SK-N-SH treated with all-trans-retinoic acid at 6 μM for 48 hours (cell line): ENCODE data around the gene CBX7.

Source experiments
- ISL1 ChIP-seq: fragments of 250-450 bp; sonication (Bioruptor Pico); IDR thresholded peaks from 2 replicates; pipeline ENCODE4 v2.1.2; 2022; ENCODE audit warnings: mild to moderate bottlenecking, moderate library complexity
- ZFP30 ChIP-seq: fragments of 450-650 bp; formaldehyde crosslinking; IDR thresholded peaks from 2 replicates; pipeline ENCODE4 v1.5.0; 2022; ENCODE audit warnings: mild to moderate bottlenecking, moderate library complexity
- ZNF8 ChIP-seq: fragments of 450-650 bp; formaldehyde crosslinking; IDR thresholded peaks from 2 replicates; pipeline ENCODE4 v1.5.0; 2020; ENCODE audit warnings: mild to moderate bottlenecking, moderate library complexity
- TF ChIP-seq, protein P1 (sequence below): fragments of 250-450 bp; sonication (Bioruptor Pico); IDR thresholded peaks from 2 replicates; pipeline ENCODE4 v1.8.0; 2020; ENCODE audit warnings: mild to moderate bottlenecking, moderate library complexity, borderline replicate concordance
- TF ChIP-seq, protein P2 (sequence below): fragments of 250-450 bp; sonication (Bioruptor Pico); IDR thresholded peaks from 2 replicates; pipeline ENCODE4 v1.5.1; 2020; ENCODE audit warnings: low read depth, mild to moderate bottlenecking, moderate library complexity

DNA sequence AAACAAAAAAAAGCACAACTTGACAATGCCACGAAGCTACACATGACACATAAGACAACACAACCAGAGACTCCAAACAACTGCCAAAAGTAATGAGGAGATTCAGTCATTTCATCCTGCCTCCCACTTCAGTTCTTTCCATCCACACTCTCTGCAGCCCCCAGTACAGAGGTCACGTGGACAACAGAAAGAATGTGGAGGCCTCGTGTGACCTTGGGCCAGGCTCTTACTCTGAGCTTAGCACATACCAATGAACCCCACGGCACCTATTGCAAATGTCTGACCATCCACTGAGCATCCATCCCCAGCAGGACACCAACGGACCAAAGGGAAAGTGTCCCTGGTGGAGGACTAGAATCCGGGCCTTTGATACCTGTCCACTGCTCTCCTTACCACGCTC is 12.5 kb downstream of the CBX7 start:
- TF ChIP-seq ISL1 (CRISPR knock-in tag) = no peak
- TF ChIP-seq ZNF8 (CRISPR knock-in tag) = no peak
- TF ChIP-seq, protein P1, sequence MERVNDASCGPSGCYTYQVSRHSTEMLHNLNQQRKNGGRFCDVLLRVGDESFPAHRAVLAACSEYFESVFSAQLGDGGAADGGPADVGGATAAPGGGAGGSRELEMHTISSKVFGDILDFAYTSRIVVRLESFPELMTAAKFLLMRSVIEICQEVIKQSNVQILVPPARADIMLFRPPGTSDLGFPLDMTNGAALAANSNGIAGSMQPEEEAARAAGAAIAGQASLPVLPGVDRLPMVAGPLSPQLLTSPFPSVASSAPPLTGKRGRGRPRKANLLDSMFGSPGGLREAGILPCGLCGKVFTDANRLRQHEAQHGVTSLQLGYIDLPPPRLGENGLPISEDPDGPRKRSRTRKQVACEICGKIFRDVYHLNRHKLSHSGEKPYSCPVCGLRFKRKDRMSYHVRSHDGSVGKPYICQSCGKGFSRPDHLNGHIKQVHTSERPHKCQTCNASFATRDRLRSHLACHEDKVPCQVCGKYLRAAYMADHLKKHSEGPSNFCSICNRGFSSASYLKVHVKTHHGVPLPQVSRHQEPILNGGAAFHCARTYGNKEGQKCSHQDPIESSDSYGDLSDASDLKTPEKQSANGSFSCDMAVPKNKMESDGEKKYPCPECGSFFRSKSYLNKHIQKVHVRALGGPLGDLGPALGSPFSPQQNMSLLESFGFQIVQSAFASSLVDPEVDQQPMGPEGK (CRISPR knock-in tag) = no peak
- TF ChIP-seq, protein P2, sequence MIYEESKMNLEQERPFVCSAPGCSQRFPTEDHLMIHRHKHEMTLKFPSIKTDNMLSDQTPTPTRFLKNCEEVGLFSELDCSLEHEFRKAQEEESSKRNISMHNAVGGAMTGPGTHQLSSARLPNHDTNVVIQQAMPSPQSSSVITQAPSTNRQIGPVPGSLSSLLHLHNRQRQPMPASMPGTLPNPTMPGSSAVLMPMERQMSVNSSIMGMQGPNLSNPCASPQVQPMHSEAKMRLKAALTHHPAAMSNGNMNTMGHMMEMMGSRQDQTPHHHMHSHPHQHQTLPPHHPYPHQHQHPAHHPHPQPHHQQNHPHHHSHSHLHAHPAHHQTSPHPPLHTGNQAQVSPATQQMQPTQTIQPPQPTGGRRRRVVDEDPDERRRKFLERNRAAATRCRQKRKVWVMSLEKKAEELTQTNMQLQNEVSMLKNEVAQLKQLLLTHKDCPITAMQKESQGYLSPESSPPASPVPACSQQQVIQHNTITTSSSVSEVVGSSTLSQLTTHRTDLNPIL (CRISPR knock-in tag) = no peak
- TF ChIP-seq ZFP30 (CRISPR knock-in tag) = no peak
